Panc1 (cell line): Measurements from ENCODE around the gene TMEM131. TPM values are rescaled to one million over a fixed set of nuclear protein-coding genes. Genes with fewer than 3 reads are reported as not detected.
"Not testable (repeated sequence)": the region's sequence is repeated elsewhere in the genome, so short reads cannot be mapped to it uniquely, and the experiment has no call there.

ENCODE experiments used
- ATAC-seq: fragments of 200-7000 bp; cut with Tn5 transposase; 2 replicates; pipeline ENCODE4 v1.9.1; 2020; ENCODE audit warnings: mild to moderate bottlenecking, moderate library complexity
- BruUV-seq: library from RNA; stranded (reverse); fragments of 400-500 nt; replicated peaks from 2 replicates; lab custom pipeline; 2021; lab: Mats Ljungman, UMichigan
- CTCF ChIA-PET: fragments of 300-600 bp; sonication (Branson Sonifier 250); formaldehyde crosslinking; loops from one replicate; lab custom pipeline; 2022; ENCODE audit warnings: antibody characterized with exemption; lab: Charles Lee
- POLR2A ChIA-PET: fragments of 300-600 bp; sonication (Branson Sonifier 250); formaldehyde crosslinking; loops from one replicate; lab custom pipeline; 2022; ENCODE audit warnings: antibody characterized with exemption; lab: Charles Lee
- DNase-seq: peaks from one replicate; pipeline ENCODE4 v3.0.0-alpha.2; 2010; ENCODE audit warnings: low read depth, low spot score
- H3K27ac ChIP-seq: 2 replicates; pipeline ENCODE4 v1.5.1; 2011; ENCODE audit warnings: mild to moderate bottlenecking, low read length, inconsistent platforms
- H3K27me3 ChIP-seq: fragments of 200-500 bp; sonication (Bioruptor generic); 2 replicates; pipeline ENCODE4 v1.6.0; 2014; ENCODE audit warnings: low read length, inconsistent platforms; ENCODE audit not compliant: control insufficient read depth, insufficient read depth
- H3K36me3 ChIP-seq: fragments of 200-500 bp; sonication (Bioruptor generic); 2 replicates; pipeline ENCODE4 v1.5.1; 2014; ENCODE audit warnings: inconsistent platforms, mild to moderate bottlenecking, low read length, moderate library complexity; ENCODE audit not compliant: control insufficient read depth, insufficient read depth
- H3K4me1 ChIP-seq: 2 replicates; pipeline ENCODE4 v1.5.1; 2011; ENCODE audit warnings: inconsistent platforms, mild to moderate bottlenecking, low read length, moderate library complexity; ENCODE audit not compliant: control insufficient read depth, insufficient read depth
- H3K4me3 ChIP-seq, 2 experiments: 2 replicates each; pipeline ENCODE4 v1.5.1; 2011 to 2012; ENCODE audit warnings: low read depth in 2 of 2, low read length in 2 of 2, mild to moderate bottlenecking in 2 of 2, inconsistent platforms in 1 of 2, moderate library complexity in 1 of 2
- H3K9me3 ChIP-seq: fragments of 200-500 bp; sonication (Bioruptor generic); 2 replicates; pipeline ENCODE4 v1.5.1; 2014; ENCODE audit warnings: low read depth, mild to moderate bottlenecking, inconsistent platforms, low read length, moderate library complexity; ENCODE audit not compliant: control insufficient read depth, insufficient read depth
- POLR2AphosphoS5 ChIP-seq: IDR thresholded peaks from 2 replicates; pipeline ENCODE4 v1.6.1; 2012; ENCODE audit warnings: mild to moderate bottlenecking, low read depth, low read length, moderate library complexity
- SIN3A ChIP-seq: IDR thresholded peaks from 2 replicates; pipeline ENCODE4 v1.6.1; 2012; ENCODE audit warnings: low read depth, mild to moderate bottlenecking, low read length, moderate library complexity, borderline replicate concordance; ENCODE audit not compliant: insufficient read depth
- TCF7L2 ChIP-seq: IDR thresholded peaks from 2 replicates; pipeline ENCODE4 v1.6.1; 2011; ENCODE audit warnings: mild to moderate bottlenecking, low read depth, low read length, inconsistent platforms
- in situ Hi-C: cut with HindIII; loops from 2 replicates; pipeline ENCODE4 v1.10.0; 2016; ENCODE audit warnings: low sequenced_read_pairs, low pct_unique_long_range_greater_than_20kb
- intact Hi-C: fragments of 100-400 bp; cut with micrococcal nuclease; formaldehyde crosslinking; loops from one replicate; pipeline ENCODE4 v1.10.0; 2022; ENCODE audit not compliant: unreplicated experiment
- total RNA-seq: library from RNA; stranded (reverse); gene quantifications from one replicate; pipeline ENCODE4 v1.2.1, GENCODE V29; 2021; ENCODE audit not compliant: unreplicated experiment
- TF ChIP-seq, protein P1 (sequence below), 2 experiments: IDR thresholded peaks; 2 replicates each; pipeline ENCODE4 v1.6.1; 2011 to 2012; ENCODE audit warnings: low read depth in 2 of 2, control low read depth in 1 of 2, low read length in 1 of 2, mild to moderate bottlenecking in 1 of 2, moderate library complexity in 1 of 2; ENCODE audit not compliant: insufficient read depth in 1 of 2
- TF ChIP-seq, protein P2 (sequence below): fragments of 450-650 bp; IDR thresholded peaks from 2 replicates; pipeline ENCODE4 v1.5.1; 2017; ENCODE audit warnings: mild to moderate bottlenecking

TMEM131 gene
- total RNA-seq, 1 experiment from 2014 or later, result 43.4 TPM

DNA sequence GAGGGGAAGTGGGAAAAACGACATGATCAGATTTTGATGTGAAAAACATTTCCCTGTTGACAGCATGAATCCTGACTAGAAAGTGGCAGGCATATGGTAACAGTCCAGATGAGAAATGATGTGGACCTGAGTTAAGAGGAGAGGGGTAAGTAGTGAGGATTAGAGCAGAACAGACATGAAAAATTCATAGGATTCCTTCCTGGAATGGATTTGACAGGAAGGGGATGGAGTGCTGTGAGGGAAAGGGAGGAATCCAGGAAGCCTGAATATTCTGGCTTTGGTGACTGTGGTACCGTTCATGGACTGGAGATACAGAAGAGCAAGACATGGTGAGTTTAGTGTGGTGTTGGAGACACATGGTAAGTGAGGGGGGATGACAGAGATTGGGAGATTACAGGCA is 115.4 kb downstream of the TMEM131 start:
- Histone ChIP-seq H3K4me3 (no peak overlapping the region), H3K4me1 (no peaks in the 10 kb centered on the region), H3K9me3 (peaks cover under 1% of the 10 kb centered on the region), H3K36me3 (no peaks in the 10 kb centered on the region), H3K27me3 (no peaks in the 10 kb centered on the region), H3K27ac (no peak overlapping the region)
- ChIA-PET CTCF (no interaction called here), POLR2A (no interaction called here)
- intact Hi-C loops (no loop called here), in situ Hi-C loops (no loop called here)
- TF ChIP-seq, protein P1, sequence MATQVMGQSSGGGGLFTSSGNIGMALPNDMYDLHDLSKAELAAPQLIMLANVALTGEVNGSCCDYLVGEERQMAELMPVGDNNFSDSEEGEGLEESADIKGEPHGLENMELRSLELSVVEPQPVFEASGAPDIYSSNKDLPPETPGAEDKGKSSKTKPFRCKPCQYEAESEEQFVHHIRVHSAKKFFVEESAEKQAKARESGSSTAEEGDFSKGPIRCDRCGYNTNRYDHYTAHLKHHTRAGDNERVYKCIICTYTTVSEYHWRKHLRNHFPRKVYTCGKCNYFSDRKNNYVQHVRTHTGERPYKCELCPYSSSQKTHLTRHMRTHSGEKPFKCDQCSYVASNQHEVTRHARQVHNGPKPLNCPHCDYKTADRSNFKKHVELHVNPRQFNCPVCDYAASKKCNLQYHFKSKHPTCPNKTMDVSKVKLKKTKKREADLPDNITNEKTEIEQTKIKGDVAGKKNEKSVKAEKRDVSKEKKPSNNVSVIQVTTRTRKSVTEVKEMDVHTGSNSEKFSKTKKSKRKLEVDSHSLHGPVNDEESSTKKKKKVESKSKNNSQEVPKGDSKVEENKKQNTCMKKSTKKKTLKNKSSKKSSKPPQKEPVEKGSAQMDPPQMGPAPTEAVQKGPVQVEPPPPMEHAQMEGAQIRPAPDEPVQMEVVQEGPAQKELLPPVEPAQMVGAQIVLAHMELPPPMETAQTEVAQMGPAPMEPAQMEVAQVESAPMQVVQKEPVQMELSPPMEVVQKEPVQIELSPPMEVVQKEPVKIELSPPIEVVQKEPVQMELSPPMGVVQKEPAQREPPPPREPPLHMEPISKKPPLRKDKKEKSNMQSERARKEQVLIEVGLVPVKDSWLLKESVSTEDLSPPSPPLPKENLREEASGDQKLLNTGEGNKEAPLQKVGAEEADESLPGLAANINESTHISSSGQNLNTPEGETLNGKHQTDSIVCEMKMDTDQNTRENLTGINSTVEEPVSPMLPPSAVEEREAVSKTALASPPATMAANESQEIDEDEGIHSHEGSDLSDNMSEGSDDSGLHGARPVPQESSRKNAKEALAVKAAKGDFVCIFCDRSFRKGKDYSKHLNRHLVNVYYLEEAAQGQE (IDR thresholded peaks at IDR 0.05; ENCODE audit: insufficient read depth in 1 of 2, low read depth in 2 of 2, low read length in 1 of 2), result no peak
- TF ChIP-seq TCF7L2 (no peak), SIN3A (no peak), POLR2AphosphoS5 (no peak)
- TF ChIP-seq, protein P2, sequence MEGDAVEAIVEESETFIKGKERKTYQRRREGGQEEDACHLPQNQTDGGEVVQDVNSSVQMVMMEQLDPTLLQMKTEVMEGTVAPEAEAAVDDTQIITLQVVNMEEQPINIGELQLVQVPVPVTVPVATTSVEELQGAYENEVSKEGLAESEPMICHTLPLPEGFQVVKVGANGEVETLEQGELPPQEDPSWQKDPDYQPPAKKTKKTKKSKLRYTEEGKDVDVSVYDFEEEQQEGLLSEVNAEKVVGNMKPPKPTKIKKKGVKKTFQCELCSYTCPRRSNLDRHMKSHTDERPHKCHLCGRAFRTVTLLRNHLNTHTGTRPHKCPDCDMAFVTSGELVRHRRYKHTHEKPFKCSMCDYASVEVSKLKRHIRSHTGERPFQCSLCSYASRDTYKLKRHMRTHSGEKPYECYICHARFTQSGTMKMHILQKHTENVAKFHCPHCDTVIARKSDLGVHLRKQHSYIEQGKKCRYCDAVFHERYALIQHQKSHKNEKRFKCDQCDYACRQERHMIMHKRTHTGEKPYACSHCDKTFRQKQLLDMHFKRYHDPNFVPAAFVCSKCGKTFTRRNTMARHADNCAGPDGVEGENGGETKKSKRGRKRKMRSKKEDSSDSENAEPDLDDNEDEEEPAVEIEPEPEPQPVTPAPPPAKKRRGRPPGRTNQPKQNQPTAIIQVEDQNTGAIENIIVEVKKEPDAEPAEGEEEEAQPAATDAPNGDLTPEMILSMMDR, result no peak
- no TSS peak for BruUV-seq
- ATAC-seq (no peak), DNase-seq (no peak)

DNA sequence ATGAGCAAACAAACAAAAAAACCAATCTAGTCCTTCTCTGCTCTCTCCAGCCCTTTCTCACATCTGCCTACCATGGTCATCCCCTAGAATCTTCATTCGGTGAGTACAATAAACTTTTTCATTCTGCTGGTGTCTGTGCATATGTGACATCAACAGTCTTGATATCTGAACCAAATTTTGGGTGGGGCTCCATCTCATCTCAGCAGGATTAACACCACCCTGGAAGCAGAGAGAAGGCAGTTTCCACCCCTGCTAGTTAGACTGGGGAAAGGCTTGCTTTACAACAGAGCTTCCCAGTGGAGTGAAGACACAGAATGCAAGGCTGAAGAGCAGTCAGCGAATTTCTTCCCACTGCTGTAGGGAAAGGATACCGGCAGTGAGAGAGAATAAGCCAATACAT is 116.9 kb downstream of the TMEM131 start:
- TF ChIP-seq, protein P2, result no peak
- no peak for TF ChIP-seq TCF7L2
- TF ChIP-seq POLR2AphosphoS5, result no peak
- TF ChIP-seq SIN3A, result no peak
- TF ChIP-seq, protein P1 (IDR thresholded peaks at IDR 0.05; ENCODE audit: insufficient read depth in 1 of 2, low read depth in 2 of 2, low read length in 1 of 2), result no peak
- DNase-seq, result no peak
- no peaks in the 10 kb centered on the region for H3K9me3 ChIP-seq
- BruUV-seq, result no TSS peak
- no peaks in the 10 kb centered on the region for H3K4me1 ChIP-seq
- CTCF ChIA-PET, result no interaction called here
- POLR2A ChIA-PET, result no interaction called here
- no peak overlapping the region for H3K4me3 ChIP-seq
- no peak for ATAC-seq
- H3K36me3 ChIP-seq, result no peaks in the 10 kb centered on the region
- H3K27me3 ChIP-seq, result no peaks in the 10 kb centered on the region
- no peak overlapping the region for H3K27ac ChIP-seq
- intact Hi-C loops, result no loop called here
- in situ Hi-C loops, result no loop called here

DNA sequence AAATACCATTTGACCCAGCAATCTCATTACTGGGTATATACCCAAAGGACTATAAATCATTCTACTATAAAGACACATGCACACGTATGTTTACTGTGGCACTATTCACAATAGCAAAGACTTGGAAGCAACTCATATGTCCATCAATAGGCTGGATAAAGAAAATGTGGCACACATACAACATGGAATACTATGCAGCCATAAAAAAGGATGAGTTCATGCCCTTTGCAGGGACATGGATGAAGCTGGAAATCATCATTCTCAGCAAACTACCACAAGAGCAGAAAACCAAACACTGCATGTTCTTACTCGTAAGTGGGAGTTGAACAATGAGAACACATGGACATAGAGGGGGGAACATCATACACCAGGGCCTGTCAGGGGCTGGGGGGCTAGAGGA is 117.4 kb downstream of the TMEM131 start:
- H3K9me3 ChIP-seq, H3K27me3 ChIP-seq, in situ Hi-C loops, intact Hi-C loops, ATAC-seq, H3K4me1 ChIP-seq, H3K4me3 ChIP-seq, H3K36me3 ChIP-seq, H3K27ac ChIP-seq, BruUV-seq, CTCF ChIA-PET, DNase-seq, POLR2A ChIA-PET: not testable (repeated sequence)
